ENCODE measurements around the gene TANGO6. TPM values are rescaled to one million over a fixed set of nuclear protein-coding genes. Genes with fewer than 3 reads are reported as not detected.

TANGO6 gene
- total RNA-seq, 1 donor, result 22.4 TPM

- DNase-seq (ENCODE audit: low read depth), result no peak
- TF ChIP-seq CTCF (IDR thresholded peaks at IDR 0.05; ENCODE audit: insufficient read depth, low read length), result no peak
- H3K4me3 ChIP-seq (ENCODE audit: low read depth, low read length), result no peak overlapping the region
Measured at GRCh38 chr16:69108064-69108904, 265.0 kb downstream of the TANGO6 start.

- no peak for TF ChIP-seq CTCF (IDR thresholded peaks at IDR 0.05; ENCODE audit: insufficient read depth, low read length)
- no peak for DNase-seq (ENCODE audit: low read depth)
- no peak overlapping the region for H3K4me3 ChIP-seq (ENCODE audit: low read depth, low read length)
Measured at GRCh38 chr16:69108905-69109252, 265.5 kb downstream of the TANGO6 start.

GRCh38 chr16:69109486-69110270 lies 266.3 kb downstream of the TANGO6 start:
- no peak for DNase-seq (ENCODE audit: low read depth)
- no peak overlapping the region for H3K4me3 ChIP-seq (ENCODE audit: low read depth, low read length)
- no peak for TF ChIP-seq CTCF (IDR thresholded peaks at IDR 0.05; ENCODE audit: insufficient read depth, low read length)

- no peak for DNase-seq (ENCODE audit: low read depth)
- TF ChIP-seq CTCF (IDR thresholded peaks at IDR 0.05; ENCODE audit: insufficient read depth, low read length), result no peak
- H3K4me3 ChIP-seq (ENCODE audit: low read depth, low read length), result no peak overlapping the region
Measured at GRCh38 chr16:69110406-69110805, 267.1 kb downstream of the TANGO6 start.

GRCh38 chr16:69111216-69111875 lies 268.0 kb downstream of the TANGO6 start:
- no peak for TF ChIP-seq CTCF (IDR thresholded peaks at IDR 0.05; ENCODE audit: insufficient read depth, low read length)
- DNase-seq (ENCODE audit: low read depth), result no peak
- H3K4me3 ChIP-seq (ENCODE audit: low read depth, low read length), result no peak overlapping the region

GRCh38 chr16:69111876-69112230 lies 268.5 kb downstream of the TANGO6 start:
- no peak overlapping the region for H3K4me3 ChIP-seq (ENCODE audit: low read depth, low read length)
- TF ChIP-seq CTCF (IDR thresholded peaks at IDR 0.05; ENCODE audit: insufficient read depth, low read length), result no peak
- DNase-seq (ENCODE audit: low read depth), result no peak
